HG03135 (cell line): ENCODE data around the gene FAM117B.
A peak's percentile ranks its signal among the peaks of the same experiment; 100 is the strongest.

Experiments used
- ATAC-seq: cut with Tn5 transposase; IDR thresholded peaks from one replicate; pipeline ENCODE4 v1.9.1; 2021; ENCODE audit warnings: mild to moderate bottlenecking, moderate library complexity; ENCODE audit not compliant: unreplicated experiment

Gene FAM117B

GRCh38 chr2:202634556-202635427 is at the start of gene FAM117B:
Gene FAM117B, plus strand, starts transcription at chr2:202634969. Its CDS starts 219 bp downstream, at chr2:202635188.
- peak; percentile 92 for ATAC-seq

- peak; percentile 83 for ATAC-seq
Observed at GRCh38 chr2:202588647-202589581, 45.9 kb upstream of the FAM117B start.

GRCh38 chr2:202589582-202589949 is 45.2 kb upstream of the FAM117B start:
- ATAC-seq: no peak

GRCh38 chr2:202592566-202592965 is 42.2 kb upstream of the FAM117B start:
- no peak for ATAC-seq

GRCh38 chr2:202599105-202599504 is 35.7 kb upstream of the FAM117B start:
- ATAC-seq: no peak

- no peak for ATAC-seq
Observed at GRCh38 chr2:202599911-202600310, 34.9 kb upstream of the FAM117B start.

GRCh38 chr2:202604699-202605098 is 30.1 kb upstream of the FAM117B start:
- no peak for ATAC-seq

- ATAC-seq: no peak
Observed at GRCh38 chr2:202605174-202605573, 29.6 kb upstream of the FAM117B start.

GRCh38 chr2:202608142-202608852 is 26.5 kb upstream of the FAM117B start:
- ATAC-seq: no peak

GRCh38 chr2:202609381-202610145 is 25.2 kb upstream of the FAM117B start:
- peak; percentile 92 for ATAC-seq

GRCh38 chr2:202610380-202610779 is 24.4 kb upstream of the FAM117B start:
- no peak for ATAC-seq

GRCh38 chr2:202612145-202612544 is 22.6 kb upstream of the FAM117B start:
- ATAC-seq: no peak

- ATAC-seq: no peak
Observed at GRCh38 chr2:202613479-202613878, 21.3 kb upstream of the FAM117B start.

- no peak for ATAC-seq
Observed at GRCh38 chr2:202624133-202624532, 10.6 kb upstream of the FAM117B start.

GRCh38 chr2:202627042-202627441 is 7.7 kb upstream of the FAM117B start:
- no peak for ATAC-seq

- no peak for ATAC-seq
Observed at GRCh38 chr2:202628646-202629198, 6.0 kb upstream of the FAM117B start.

GRCh38 chr2:202632682-202633290 is 2.0 kb upstream of the FAM117B start:
- no peak for ATAC-seq

GRCh38 chr2:202633470-202633869 is 1.3 kb upstream of the FAM117B start:
- ATAC-seq: no peak

- peak; percentile 52 for ATAC-seq
Observed at GRCh38 chr2:202635428-202636212, 851 bp downstream of the FAM117B start.
